ENCODE results near the gene CHD9. TPM values are rescaled to one million over a fixed set of nuclear protein-coding genes. Genes with fewer than 3 reads are reported as not detected.

The CHD9 gene
- total RNA-seq, 1 donor from 2014 or later: 99.0 TPM

- Mint-ChIP-seq H3K4me1 (ENCODE audit: unreplicated experiment) (no peaks in the 10 kb centered on the region), H3K9me3 (ENCODE audit: unreplicated experiment) (no peaks in the 10 kb centered on the region), H3K27me3 (ENCODE audit: unreplicated experiment) (peaks cover 4% of the 10 kb centered on the region), H3K27ac (ENCODE audit: unreplicated experiment) (no peak overlapping the region), H3K36me3 (ENCODE audit: unreplicated experiment) (no peaks in the 10 kb centered on the region), H3K4me3 (ENCODE audit: unreplicated experiment) (no peak overlapping the region)
- no peak for DNase-seq (ENCODE audit: extremely low spot score, unreplicated experiment)
- no peak for TF ChIP-seq CTCF (IDR thresholded peaks at IDR 0.05)
Measured at GRCh38 chr16:53356478-53357207, 301.9 kb downstream of the CHD9 start.

GRCh38 chr16:53357208-53357586 lies 302.4 kb downstream of the CHD9 start:
- DNase-seq (ENCODE audit: extremely low spot score, unreplicated experiment): no peak
- TF ChIP-seq CTCF (IDR thresholded peaks at IDR 0.05): no peak
- H3K27me3 Mint-ChIP-seq (ENCODE audit: unreplicated experiment): peaks cover 6% of the 10 kb centered on the region
- H3K4me3 Mint-ChIP-seq (ENCODE audit: unreplicated experiment): no peak overlapping the region
- no peaks in the 10 kb centered on the region for H3K4me1 Mint-ChIP-seq (ENCODE audit: unreplicated experiment)
- no peaks in the 10 kb centered on the region for H3K9me3 Mint-ChIP-seq (ENCODE audit: unreplicated experiment)
- H3K36me3 Mint-ChIP-seq (ENCODE audit: unreplicated experiment): no peaks in the 10 kb centered on the region
- no peak overlapping the region for H3K27ac Mint-ChIP-seq (ENCODE audit: unreplicated experiment)

- Mint-ChIP-seq H3K27me3 (ENCODE audit: unreplicated experiment) (peaks cover 7% of the 10 kb centered on the region), H3K36me3 (ENCODE audit: unreplicated experiment) (no peaks in the 10 kb centered on the region), H3K4me1 (ENCODE audit: unreplicated experiment) (no peaks in the 10 kb centered on the region), H3K27ac (ENCODE audit: unreplicated experiment) (no peak overlapping the region), H3K9me3 (ENCODE audit: unreplicated experiment) (no peaks in the 10 kb centered on the region), H3K4me3 (ENCODE audit: unreplicated experiment) (no peak overlapping the region)
- no peak for DNase-seq (ENCODE audit: extremely low spot score, unreplicated experiment)
- no peak for TF ChIP-seq CTCF (IDR thresholded peaks at IDR 0.05)
Measured at GRCh38 chr16:53357955-53358354, 303.2 kb downstream of the CHD9 start.

GRCh38 chr16:53358884-53359283 lies 304.1 kb downstream of the CHD9 start:
- no peaks in the 10 kb centered on the region for H3K4me1 Mint-ChIP-seq (ENCODE audit: unreplicated experiment)
- H3K27me3 Mint-ChIP-seq (ENCODE audit: unreplicated experiment): peaks cover 10% of the 10 kb centered on the region
- no peak for DNase-seq (ENCODE audit: extremely low spot score, unreplicated experiment)
- H3K4me3 Mint-ChIP-seq (ENCODE audit: unreplicated experiment): no peak overlapping the region
- H3K9me3 Mint-ChIP-seq (ENCODE audit: unreplicated experiment): no peaks in the 10 kb centered on the region
- TF ChIP-seq CTCF (IDR thresholded peaks at IDR 0.05): no peak
- no peak overlapping the region for H3K27ac Mint-ChIP-seq (ENCODE audit: unreplicated experiment)
- H3K36me3 Mint-ChIP-seq (ENCODE audit: unreplicated experiment): no peaks in the 10 kb centered on the region

GRCh38 chr16:53369921-53370320 lies 315.1 kb downstream of the CHD9 start:
- Mint-ChIP-seq H3K36me3 (ENCODE audit: unreplicated experiment) (no peaks in the 10 kb centered on the region), H3K4me3 (ENCODE audit: unreplicated experiment) (no peak overlapping the region), H3K9me3 (ENCODE audit: unreplicated experiment) (no peaks in the 10 kb centered on the region), H3K27ac (ENCODE audit: unreplicated experiment) (no peak overlapping the region), H3K27me3 (ENCODE audit: unreplicated experiment) (peaks cover 14% of the 10 kb centered on the region), H3K4me1 (ENCODE audit: unreplicated experiment) (no peaks in the 10 kb centered on the region)
- no peak for TF ChIP-seq CTCF (IDR thresholded peaks at IDR 0.05)
- DNase-seq (ENCODE audit: extremely low spot score, unreplicated experiment): no peak

Measured in osteocyte (in vitro differentiated cells).